GM19043 (cell line): Measurements from ENCODE around the gene ZNF638.
"Not testable (repeated sequence)": the region's sequence is repeated elsewhere in the genome, so short reads cannot be mapped to it uniquely, and the experiment has no call there.

Source experiments
- ATAC-seq: cut with Tn5 transposase; IDR thresholded peaks from one replicate; pipeline ENCODE4 v1.9.1; 2021; ENCODE audit warnings: low read depth; ENCODE audit not compliant: unreplicated experiment

ZNF638 gene

GRCh38 chr2:71389384-71390072, 57.9 kb downstream of the ZNF638 start:
- ATAC-seq, result no peak

- ATAC-seq, result no peak
These were observed 61.6 kb downstream of the ZNF638 start for GRCh38 chr2:71393216-71393615.

GRCh38 chr2:71395471-71395870, 63.9 kb downstream of the ZNF638 start:
- no peak for ATAC-seq

GRCh38 chr2:71402427-71402826, 70.8 kb downstream of the ZNF638 start:
- ATAC-seq, result no peak

GRCh38 chr2:71409611-71410010, 78.0 kb downstream of the ZNF638 start:
- ATAC-seq, result no peak

GRCh38 chr2:71410696-71411095, 79.1 kb downstream of the ZNF638 start:
- ATAC-seq, result no peak

- not testable (repeated sequence) for ATAC-seq
These were observed 85.3 kb downstream of the ZNF638 start for GRCh38 chr2:71416866-71417265.

GRCh38 chr2:71417300-71418202, 86.0 kb downstream of the ZNF638 start:
- no peak for ATAC-seq

- ATAC-seq, result no peak
These were observed 87.6 kb downstream of the ZNF638 start for GRCh38 chr2:71419145-71419544.

- ATAC-seq, result no peak
These were observed 88.4 kb downstream of the ZNF638 start for GRCh38 chr2:71419976-71420375.

GRCh38 chr2:71422786-71423185, 91.2 kb downstream of the ZNF638 start:
- no peak for ATAC-seq

- no peak for ATAC-seq
These were observed 92.3 kb downstream of the ZNF638 start for GRCh38 chr2:71423817-71424420.

GRCh38 chr2:71426721-71427120, 95.1 kb downstream of the ZNF638 start:
- no peak for ATAC-seq

- ATAC-seq, result no peak
These were observed 97.1 kb downstream of the ZNF638 start for GRCh38 chr2:71428472-71429383.

- ATAC-seq, result not testable (repeated sequence)
These were observed 113.6 kb downstream of the ZNF638 start for GRCh38 chr2:71445142-71445541.

GRCh38 chr2:71446505-71446904, 114.9 kb downstream of the ZNF638 start:
- no peak for ATAC-seq

- ATAC-seq, result no peak
These were observed 117.8 kb downstream of the ZNF638 start for GRCh38 chr2:71449343-71449742.

- ATAC-seq, result no peak
These were observed 120.1 kb downstream of the ZNF638 start for GRCh38 chr2:71451705-71452104.

GRCh38 chr2:71452565-71452964, 121.0 kb downstream of the ZNF638 start:
- no peak for ATAC-seq
